Activated CD4-positive, alpha-beta T cell treated with anti-CD3 and anti-CD28 coated beads for 24 hours (primary cell): ENCODE results near the gene RING1.

Experiments used
- DNase-seq, 2 donors: peaks; one replicate each; pipeline ENCODE4 v3.0.0-alpha.2; 2020; ENCODE audit warnings: low read depth in 2 of 2

RING1 gene

DNA sequence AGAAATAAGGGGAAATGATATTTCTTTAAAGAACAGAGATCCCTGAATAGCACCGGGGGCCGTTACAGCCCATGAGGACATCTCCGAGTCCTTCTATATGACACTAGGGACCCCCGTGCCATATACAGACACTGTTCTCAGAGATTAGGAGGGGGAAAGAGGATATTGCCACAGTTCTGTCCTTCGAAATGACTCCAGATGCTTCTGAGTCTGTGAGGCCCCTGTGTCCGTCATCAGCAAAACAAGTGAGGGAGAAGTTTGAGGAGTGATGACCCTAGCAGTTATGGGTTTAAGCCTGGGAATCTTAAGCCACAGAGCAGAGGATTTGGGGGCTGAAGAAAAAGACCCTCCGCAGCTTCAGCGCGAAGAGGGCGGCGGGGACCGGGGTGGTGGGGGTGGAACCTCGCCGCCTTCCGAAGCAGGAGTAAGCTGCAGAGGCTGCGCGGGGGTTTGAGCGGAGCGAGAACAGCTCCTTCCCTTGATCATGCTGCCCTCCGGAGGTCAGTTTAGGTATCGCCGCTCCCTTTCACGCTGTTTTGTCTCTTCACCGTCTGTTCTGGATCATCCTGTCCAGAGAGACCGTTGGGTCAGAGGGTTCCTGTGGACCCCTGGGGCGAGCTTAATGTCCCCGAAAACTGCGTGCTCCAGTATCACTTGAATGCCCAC is 39.8 kb downstream of the RING1 start:
- peak; percentile 93 for DNase-seq

DNA sequence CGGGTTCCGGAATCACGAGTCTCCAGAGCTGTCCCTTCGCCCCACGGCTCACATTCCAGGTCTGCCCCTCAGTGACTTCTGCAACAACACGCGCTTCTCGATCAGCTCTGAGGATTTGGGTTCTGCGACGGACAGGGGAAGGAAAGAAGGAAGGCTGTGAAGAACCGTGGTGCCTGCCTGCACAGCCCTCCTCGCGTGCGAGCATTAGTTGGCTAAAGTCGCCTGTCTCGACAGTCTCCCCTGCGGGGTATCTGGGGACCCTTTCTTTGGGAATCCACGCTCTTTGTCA is 40.3 kb downstream of the RING1 start:
- DNase-seq: no peak

DNA sequence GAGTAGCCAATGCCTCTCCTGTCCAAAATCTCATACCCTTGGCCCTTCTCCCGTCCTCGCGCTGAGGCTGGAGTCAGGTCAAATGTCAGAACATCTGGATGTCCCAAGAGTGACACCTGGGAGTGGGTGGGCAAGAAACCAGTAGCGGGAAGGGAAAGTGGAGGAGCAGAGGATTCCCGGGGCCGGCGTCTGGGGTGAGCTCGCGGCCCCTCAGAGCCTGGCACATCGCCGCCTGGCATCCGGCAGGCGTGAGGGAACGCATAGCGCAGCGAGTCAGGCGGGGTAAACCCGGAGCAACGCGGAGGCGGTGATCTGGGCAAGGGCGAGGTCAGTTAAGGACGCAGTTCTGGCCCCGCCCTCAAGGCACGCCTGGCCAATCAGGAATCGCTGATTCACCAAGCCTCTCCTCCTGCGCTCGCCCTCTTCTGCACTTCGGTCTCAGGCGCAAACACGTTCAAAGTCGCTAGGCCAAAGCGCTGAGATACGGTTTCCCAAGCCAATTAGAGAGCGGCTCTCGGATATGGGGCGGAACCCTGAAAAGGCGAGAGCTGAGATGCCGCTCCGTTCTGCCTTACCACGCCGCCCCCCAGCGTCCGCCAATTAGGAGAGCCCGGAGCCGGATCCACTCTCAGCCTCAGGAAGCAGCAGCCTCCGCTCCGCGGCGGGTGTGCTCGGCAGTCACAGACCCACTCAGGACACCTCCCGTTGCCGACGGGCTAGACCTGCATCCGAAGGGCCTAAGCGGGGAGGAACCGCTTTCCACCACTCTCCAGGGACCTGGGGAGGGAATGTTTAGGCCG is 40.8 kb downstream of the RING1 start:
- peak; percentile 86 to 93 for DNase-seq

DNA sequence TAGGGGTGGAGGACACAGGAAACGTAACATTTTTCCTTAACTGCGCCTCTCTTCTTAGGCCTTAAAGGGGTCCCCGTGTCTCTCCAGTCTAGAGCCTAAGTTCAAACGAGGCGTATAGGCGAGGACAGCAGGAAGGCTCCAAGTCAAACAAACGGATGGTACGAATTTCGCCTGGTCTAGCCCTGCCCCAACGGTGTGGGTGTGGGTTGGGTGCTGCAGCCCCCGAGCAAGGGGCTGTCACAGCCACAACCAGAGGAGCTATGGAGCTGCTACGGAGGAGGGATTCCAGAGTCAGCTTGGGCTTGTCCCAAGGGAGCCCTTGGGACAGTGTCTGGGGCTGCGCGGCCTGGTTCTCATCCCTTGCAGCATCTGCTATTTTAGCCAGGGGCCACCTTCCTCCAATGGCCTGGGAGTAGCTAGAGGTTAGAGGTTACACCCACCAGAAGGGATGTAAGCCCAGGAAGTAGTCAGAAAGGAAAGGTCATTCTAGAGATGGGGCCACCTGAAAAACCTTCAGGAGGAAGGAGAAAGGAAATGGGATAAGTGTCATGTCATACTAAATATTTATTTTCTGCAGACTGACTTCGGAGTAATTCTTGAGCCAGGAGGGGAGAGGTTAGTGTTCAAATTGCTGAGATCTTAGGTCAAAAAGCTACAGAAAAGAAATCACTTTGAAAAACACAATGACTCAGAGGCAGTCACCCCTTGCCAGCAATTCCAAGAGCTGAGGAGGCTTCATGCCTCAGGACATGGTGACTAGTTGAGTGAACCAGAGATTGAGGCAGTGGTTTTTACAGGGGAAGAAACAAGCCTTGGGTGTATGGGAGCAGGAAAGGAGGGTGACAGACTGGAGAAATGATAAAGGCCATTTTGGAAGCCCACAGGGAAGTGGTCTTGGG is 41.7 kb downstream of the RING1 start:
- no peak for DNase-seq

DNA sequence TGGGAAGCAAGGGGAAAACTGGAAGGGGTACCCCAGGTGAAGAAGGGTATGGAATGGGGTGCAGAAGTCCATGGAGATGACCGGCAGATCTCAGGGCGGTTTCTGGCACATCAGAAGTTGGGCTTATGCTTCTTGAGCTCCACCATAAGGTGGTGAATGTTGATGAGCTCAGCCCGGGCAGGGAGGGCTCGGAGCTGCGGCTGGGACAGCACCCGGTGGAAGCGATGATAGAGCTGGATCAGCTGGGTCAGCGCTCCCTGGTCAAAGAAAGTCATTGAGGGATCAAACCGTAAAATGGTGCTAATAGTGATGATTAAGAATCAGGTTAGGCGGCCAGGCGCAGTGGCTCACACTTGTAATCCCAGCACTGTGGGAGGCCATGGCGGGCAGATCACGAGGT is 42.4 kb downstream of the RING1 start:
- DNase-seq: no peak

DNA sequence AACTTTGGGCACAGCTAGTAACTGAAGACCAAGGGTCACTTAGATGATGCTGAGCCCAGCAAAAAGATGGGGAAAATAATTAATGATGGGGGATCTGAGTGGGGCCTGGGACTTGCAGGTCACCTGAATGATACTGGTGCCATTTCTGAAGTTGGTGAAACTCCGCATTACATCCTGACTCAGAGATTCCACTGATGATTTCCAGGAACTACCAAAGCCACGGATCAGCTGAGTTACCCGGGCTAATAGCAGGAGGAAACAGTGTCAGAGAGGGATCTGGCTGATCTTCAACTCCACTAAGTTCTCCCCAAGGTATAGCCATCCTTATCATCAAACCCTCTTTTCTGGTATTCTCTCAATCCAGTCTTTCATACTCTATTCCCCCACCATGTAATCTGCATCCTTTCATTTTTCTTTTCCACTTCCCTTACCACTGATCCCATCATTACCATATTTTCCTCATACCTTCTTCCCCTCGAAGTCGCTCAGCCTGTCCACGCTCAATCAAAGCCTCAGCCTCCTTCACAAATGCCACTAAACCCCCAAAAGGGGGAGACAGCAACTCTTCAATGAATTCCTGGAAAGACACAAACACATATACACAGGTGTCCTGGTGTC is 43.2 kb downstream of the RING1 start:
- no peak for DNase-seq

DNA sequence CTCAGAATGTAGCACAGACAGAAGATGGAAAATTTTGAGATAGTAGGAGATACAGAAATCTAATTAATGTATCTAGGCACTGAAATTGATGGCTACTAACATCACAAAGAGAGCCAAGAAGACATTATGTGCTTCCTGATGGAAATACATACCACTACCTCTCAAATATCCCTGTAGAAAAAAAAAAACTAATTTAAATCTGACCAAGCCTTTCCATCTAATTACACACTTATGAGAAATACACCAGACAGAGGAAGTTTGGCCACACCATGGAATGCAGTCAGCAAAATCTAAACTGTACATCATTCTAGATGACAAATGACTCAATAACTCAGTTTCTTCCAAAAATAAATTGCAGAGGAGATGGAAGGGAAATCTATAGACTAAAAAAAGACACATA is 44.5 kb downstream of the RING1 start:
- no peak for DNase-seq

DNA sequence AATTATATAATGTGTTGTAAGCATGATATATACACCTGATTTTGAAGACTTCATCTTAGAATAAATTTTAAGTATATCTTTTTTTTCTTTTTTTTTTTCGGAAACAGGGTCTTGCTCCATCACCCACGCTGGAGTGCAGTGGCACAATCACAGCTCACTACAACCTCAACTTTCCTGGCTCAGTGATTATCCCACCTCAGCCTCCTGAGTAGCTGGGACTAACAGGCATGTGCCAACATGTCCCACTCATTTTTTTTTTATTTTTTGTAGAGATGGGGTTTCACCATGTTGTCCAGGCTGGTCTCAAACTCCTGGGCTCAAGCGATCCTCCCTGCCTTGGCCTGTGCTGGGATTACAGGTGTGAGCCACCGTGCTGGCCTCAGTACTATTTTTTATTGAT is 46.3 kb downstream of the RING1 start:
- DNase-seq: no peak

DNA sequence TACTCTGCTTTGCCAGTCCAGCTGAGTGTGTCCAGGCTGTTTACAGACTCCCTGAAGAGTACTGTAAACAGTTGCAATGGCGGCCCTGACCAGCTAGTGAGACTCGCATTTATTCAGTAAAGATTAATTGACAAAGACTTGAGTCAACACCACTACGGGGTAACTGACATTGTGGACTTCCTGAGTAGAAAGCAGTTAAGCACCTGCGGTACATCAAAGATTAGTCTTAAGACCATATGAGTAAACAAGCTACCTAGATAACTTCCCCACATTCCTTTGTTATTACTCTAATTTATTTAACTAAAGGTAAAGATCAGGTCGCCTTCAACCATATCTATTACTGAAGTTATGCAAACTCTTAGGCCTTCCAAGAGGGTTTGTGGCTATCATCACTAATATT is 50.7 kb downstream of the RING1 start:
- DNase-seq: no peak
